HL-60 (cell line): ENCODE results near the gene ROBO1.

Experiments used
- GABPA ChIP-seq: IDR thresholded peaks from 2 replicates; pipeline ENCODE4 v1.6.1; 2012; ENCODE audit warnings: low read depth
- POLR2AphosphoS5 ChIP-seq: IDR thresholded peaks from 2 replicates; pipeline ENCODE4 v1.6.1; 2012; ENCODE audit warnings: low read depth
- SPI1 ChIP-seq: IDR thresholded peaks from 2 replicates; pipeline ENCODE4 v1.6.1; 2012; ENCODE audit warnings: low read depth, mild to moderate bottlenecking, borderline replicate concordance
- TF ChIP-seq, protein P1 (sequence below): IDR thresholded peaks from one replicate; pipeline ENCODE4 v1.5.1; 2011; ENCODE audit warnings: low read length, control low read depth, inconsistent platforms; ENCODE audit not compliant: insufficient read depth

DNA sequence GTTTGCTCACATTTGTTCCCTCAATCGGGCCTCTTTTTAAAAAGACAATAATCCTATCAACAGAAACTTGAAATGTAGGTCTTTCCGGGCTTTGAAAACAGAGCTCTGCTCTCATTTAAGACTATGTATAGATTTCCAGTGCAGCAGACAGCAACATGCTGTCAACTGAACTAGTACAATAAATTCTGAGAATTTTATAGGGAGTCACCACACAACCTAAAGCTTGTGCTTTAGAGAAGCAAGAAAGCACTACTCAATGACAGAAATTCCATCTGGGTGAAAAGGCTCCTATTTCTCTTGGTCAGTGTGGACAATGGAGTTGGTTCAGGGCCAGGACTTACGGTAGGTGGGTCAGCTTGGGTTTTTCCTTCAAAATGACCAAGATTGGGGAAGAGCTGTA, 583.5 kb downstream of the ROBO1 start:
- TF ChIP-seq SPI1 (no peak), GABPA (no peak), POLR2AphosphoS5 (no peak)
- TF ChIP-seq, protein P1, sequence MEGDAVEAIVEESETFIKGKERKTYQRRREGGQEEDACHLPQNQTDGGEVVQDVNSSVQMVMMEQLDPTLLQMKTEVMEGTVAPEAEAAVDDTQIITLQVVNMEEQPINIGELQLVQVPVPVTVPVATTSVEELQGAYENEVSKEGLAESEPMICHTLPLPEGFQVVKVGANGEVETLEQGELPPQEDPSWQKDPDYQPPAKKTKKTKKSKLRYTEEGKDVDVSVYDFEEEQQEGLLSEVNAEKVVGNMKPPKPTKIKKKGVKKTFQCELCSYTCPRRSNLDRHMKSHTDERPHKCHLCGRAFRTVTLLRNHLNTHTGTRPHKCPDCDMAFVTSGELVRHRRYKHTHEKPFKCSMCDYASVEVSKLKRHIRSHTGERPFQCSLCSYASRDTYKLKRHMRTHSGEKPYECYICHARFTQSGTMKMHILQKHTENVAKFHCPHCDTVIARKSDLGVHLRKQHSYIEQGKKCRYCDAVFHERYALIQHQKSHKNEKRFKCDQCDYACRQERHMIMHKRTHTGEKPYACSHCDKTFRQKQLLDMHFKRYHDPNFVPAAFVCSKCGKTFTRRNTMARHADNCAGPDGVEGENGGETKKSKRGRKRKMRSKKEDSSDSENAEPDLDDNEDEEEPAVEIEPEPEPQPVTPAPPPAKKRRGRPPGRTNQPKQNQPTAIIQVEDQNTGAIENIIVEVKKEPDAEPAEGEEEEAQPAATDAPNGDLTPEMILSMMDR, result no peak
